Renal cortex interstitium (tissue), 11 donors: Measurements from ENCODE around the gene MOV10. TPM values are rescaled to one million over a fixed set of nuclear protein-coding genes. Genes with fewer than 3 reads are reported as not detected.
"Not testable (repeated sequence)": the region's sequence is repeated elsewhere in the genome, so short reads cannot be mapped to it uniquely, and the experiment has no call there.

Experiments
- DNase-seq, 11 donors: peaks; one replicate each; pipeline ENCODE4 v3.0.0-alpha.2; 2013; ENCODE audit warnings: low read depth in 9 of 11, low spot score in 4 of 11; ENCODE audit errors: extremely low read depth in 1 of 11
- polyA plus RNA-seq, 3 donors: library from polyadenylated mRNA; unstranded; fragments of 120-200 nt; gene quantifications; one replicate each; pipeline ENCODE4 v1.2.1, GENCODE V29; 2013; ENCODE audit not compliant: insufficient read length in 3 of 3

Gene MOV10
- polyA plus RNA-seq, 3 donors = 74.1 to 83.1 (median 75.1) TPM

DNA sequence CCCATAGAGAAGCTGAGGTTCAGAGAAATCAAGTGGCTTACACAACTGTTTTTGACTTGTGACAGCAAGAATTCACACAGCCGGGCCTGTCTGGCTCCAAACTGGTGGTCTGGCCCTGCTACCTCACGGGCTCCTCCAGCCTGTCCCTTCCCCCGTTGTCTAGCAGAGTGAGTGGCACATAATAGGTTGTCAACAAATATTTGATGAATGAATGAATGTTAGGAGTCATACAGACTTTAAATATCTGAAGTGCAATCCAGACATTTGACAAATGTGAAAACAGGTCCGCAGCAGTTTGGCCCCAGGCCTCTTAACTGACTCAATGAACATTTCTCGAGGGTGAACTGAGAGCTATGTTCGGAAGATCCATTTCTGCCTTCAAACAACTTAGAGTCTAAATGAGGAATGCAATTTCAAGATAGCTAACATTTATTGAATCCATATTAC, 33.6 kb downstream of the MOV10 start:
- no peak for DNase-seq

DNA sequence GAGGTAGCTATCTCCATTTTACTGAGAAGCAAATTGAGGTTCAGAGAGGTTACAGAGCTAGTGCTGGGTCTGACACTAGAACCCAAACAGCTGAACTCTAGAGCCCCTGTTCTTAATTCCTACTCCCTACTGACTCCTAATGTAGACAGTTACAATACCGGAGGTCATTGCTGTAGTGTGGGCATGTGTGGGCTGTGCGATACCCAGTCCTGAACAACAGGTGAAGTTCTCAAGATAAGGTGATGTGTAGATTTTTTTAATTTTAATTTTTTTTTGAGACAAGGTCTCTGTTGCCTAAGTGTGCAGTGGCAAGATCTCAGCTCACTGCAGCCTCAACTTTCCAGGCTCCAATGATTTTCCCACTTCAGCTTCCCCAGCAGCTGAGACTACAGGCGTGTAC, 34.0 kb downstream of the MOV10 start:
- no peak for DNase-seq

DNA sequence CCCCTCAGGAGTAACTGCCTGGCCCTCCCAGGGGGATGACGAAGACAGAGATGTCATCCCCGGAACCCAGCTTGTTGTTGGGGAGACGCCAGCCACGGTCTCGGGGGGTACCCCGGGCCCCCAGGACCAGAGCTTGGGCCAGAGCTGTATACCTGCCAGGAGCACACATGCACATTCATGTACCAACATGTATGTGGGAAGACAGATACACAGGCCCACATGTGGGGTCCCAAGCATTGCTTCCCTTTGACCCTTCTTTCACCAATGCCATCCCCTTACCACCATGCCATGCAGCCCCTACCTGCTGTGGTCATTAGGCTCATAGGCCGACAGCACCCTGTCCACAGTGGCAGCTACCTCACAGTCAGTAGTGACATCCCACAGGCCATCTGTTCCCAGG, 35.7 kb downstream of the MOV10 start:
- DNase-seq = no peak

DNA sequence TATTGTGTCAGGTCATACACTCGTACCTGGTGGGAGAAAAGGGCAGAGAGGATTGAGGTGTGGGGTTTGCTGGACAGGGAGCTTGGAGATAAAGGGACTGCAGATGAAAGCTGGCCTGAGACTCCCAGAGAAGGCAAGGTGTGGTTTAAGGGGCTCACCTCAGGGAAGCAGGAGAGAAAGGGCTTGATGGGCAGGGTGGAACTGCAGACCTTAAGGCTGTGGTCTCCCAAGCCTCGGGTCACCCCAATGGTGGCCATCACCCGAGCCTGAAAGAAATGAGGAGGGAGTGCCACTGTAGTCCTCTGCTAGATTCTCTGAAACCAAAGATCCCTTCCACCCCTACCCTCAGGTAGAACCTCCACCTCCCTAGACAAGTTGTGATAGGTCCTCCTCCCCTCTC, 36.1 kb downstream of the MOV10 start:
- no peak for DNase-seq

DNA sequence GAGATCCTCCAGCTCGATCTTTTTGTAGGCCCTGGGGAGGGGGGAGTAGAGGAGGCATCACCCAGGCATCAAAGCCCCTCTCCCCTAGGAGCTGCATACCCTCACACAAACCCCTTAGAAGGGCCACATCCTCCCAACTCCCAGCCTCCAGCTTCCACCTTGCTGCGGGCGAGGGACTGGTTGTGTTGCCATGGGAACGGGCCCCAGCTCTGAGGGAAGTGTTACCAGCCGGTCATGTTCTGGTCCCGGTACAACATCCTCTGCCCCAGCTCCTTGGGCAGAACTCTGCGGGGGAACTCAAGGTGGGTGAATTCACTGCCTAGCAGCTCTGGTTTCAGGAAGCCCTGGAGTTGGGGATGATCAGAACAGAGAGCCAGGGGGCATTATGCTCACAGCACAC, 36.6 kb downstream of the MOV10 start:
- no peak for DNase-seq

DNA sequence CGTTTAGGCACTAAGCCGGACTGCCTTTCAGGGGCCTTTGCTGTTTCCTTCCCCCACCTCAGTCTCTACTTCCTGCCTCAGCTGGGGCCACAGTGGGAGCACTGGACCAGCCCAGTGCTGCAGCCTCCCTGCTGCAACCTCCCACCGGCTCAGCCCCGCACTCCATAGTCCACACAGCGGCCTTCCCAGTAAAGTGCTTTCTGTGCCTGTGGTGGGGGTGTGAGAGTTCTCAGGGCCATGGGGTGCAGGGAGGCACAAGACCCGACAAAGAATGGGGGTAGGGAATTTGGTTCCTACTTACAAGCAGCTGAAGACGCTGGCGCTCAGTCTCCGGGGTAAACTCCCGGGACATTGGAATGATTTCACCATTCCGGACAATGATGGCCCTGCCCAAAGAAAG, 37.2 kb downstream of the MOV10 start:
- no peak for DNase-seq

DNA sequence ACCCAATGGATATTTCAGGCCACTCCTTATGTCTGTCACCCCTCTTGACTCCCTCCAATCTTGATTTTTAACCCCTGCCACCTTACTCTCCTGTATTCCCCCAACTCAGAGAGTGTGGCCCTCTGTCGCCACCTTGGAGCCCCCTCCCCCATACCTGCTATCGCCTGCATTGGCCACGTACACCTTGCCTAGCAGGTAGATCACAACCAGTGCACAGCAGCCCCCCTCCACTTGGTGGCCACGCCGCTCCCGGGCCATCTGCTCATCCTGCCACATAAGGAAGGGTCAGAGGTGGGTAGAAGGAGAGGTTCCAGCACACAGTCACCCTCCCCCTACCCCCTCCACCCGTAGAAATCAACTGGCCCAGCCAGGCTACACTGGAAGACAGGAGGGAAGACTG, 37.7 kb downstream of the MOV10 start:
- DNase-seq = no peak

DNA sequence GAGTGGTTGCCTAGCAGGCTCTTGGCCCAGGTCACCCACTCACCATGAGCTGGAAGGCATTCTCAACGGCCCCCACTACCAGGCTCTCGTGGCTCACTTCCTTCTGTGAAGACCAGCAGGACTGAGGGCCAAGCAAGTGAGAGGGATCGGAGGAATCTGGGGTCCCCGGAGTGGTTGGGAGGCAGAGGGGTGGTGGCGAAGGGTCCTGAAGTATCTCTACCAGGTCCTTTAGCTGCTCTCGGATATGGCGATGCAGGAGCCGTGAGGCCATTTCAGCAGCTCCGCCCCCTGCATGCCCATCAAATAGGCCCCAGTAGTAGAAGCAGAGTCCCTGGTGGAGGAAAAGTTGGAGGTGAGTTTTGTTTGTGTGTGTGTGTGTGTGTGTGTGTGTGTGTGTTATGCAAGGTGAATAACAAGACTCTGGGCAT, 38.3 kb downstream of the MOV10 start:
- DNase-seq = no peak

DNA sequence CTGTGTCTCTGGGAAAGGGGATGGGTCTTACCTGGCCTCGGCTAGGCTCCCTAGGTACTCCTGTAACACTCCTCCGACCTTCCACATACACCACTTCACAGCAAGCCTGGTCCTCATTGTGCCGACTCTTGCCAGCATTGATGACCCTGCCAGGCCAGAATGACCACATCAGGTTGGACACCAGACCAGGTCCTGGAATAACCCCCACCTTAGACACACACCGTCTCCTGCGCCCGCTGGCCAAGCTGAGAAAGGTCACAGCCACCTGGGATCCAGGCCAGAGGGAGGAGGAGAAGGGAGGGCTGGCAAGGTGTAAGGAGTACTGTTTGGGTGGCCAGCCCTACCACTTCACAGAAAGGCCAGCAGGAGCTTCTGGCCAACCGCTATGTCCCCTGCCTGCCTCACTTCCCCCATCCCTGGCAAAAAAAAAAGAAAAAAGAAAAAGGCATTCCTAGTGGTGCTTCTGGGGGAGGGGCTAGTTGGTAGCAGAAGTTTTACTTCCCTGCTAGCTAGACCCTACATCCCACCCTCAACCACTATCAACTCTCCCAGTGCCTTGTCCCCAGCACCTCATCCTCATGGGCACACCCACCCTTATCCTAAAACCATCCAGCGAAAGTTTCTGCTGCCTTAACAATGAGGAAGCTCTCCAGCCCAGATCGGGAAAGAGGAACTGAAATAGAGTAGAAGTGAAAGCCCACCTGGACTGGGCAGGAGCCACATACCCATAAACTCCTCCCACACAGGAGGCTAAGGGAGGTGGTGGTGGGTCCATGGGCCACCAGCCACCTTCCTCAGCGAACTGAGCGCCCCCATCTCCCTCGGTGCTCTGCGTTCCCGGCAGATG, 39.2 kb downstream of the MOV10 start:
- DNase-seq = no peak

DNA sequence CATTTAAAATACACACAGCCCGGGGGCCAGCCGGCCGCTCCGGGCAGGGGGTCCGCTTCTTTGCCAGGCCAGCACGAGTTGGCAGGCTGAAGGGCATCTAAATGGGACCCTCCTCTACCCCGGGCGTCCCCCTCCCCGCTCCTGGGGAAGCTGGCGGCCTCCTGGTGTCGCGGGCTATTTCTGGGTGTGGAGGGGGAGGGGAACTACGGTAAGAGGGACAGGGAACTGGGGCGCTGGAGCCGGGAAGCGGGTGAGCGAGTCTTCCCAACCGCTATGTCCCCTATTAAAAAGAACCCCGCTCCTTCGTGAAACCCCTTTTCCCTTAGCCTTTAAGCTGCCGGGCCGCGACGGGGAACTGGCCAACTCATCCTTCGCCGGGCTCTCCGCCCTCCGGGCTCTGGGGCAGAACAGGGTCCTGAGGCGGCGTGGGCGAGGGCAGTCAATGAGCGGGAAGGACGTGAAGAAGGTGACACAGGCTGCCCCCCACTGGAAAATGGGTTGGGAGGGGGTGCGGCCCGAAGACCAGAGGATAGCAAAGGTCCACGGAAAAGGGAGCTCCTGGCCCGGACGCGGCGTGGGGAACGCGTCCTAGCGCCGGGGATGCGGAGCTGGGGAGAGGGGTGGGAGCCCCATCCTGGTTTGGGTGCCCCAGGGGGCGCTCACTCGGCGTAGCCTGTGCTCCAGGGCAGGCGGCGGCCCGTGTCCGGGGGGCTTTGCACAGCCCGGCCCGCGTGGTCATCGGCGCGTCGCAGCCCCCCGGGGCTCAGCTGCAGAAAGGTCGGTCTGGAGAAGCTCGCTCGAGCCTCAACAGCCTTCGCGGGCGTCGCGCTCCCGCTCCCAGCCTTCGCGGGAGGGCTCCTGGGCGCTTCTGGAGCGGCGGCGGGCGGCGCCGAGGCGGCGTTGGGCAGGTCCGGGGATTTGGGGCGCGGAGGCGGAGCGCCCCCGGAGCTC, 40.1 kb downstream of the MOV10 start:
- DNase-seq = no peak

DNA sequence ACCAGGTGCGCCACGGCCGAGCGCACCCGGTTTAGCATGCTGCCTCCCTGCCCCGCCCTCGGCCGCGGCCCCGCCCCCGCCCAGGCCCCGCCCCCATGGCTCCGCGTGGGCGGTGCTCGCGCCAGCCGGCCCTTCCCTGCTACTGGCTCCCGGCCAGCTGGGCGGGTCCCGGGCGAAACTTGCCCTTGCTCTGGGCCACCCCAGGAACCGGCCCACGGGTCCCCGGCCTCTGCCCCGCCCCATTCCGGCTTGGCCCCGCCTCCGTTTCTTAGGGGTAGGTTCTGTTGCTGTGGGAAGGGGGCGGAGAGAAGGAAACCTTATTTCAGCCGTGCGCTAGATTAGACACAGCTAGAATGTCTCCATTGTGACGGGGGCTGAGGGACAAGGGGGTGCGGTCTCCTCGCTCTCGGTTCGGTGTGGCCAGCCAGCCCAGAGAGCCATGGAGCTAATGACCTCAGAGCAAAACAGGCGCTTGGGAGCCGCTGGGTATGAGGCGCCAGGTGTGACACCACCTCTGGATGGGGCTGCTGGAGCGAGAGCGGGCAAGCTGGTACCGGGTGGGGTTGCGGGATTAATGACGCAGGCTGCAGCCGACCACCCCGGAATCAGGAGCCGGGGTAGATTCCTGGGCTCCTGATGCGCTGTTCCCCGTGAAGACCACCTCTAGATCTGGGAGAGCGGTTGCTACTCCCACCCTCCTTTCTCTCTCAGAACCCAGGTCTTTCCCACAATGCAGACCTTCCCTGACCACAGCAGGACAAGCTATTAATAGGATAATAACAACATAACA, 41.0 kb downstream of the MOV10 start, which contains the start of gene PPM1J:
TSS of gene PPM1J (minus strand) at position 69 of the 790 bp plus-strand sequence. CDS start at position 38, 31 bp downstream.
- DNase-seq = peak in 9 of 11 donors; percentile 78 to 91 (median 82)

DNA sequence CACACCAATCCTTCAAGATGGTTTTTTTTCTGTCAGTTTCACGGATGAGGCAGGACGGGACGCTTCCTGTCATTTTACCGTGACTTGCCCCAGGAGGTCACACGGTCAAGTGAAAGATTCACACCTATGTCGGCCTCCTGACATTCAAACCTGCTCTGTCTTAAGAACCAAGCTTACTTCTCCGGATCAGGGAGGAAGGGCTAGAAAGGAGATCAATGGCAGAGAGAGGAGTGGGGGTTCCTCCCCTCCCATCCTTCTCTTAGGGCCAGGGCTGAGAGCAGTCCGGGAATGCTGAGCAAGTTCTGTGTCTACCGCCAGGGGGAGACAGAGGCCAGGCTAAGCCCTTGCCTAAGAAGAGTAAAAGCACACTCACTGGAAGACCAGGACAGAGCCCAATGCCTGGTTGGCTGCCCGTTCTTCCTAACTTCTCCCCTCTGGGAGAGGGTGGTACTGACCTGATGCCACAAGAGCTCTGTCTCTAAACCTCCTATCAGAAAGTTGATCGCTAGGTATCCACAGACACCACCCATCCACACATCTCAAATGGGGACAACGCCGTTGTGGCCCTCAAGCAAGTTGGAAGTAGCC, 41.8 kb downstream of the MOV10 start:
- DNase-seq = peak in 10 of 11 donors; percentile 84 to 94 (median 89)

DNA sequence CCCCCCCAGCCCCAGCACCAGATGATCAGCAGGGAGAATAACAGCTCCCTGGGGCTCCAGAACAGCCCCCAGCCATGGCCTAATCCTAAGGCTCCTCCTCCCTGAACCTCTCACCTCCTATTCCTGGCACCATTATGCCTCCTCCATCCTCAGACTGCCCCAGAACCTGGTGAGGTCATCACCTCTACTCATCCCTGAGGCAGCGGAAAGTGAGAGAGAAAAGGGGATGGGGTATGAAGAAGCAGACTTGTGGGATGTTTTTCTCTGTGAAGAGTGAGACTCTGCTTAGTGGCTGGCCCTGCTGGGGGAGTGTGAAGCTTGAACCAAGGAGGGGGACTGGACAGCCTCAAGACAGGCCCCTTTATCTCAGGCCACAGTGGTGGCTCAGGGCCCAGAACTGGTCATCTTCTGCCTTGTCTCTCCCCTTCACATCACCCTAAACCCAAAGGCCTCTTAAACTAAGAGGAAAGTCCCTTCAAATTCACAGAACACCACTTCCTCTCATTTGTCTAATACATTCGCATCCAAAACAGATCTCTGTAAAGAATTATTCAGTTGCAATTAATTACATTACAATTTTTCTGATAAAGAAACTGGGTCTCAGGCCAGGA, 42.9 kb downstream of the MOV10 start:
- no peak for DNase-seq

DNA sequence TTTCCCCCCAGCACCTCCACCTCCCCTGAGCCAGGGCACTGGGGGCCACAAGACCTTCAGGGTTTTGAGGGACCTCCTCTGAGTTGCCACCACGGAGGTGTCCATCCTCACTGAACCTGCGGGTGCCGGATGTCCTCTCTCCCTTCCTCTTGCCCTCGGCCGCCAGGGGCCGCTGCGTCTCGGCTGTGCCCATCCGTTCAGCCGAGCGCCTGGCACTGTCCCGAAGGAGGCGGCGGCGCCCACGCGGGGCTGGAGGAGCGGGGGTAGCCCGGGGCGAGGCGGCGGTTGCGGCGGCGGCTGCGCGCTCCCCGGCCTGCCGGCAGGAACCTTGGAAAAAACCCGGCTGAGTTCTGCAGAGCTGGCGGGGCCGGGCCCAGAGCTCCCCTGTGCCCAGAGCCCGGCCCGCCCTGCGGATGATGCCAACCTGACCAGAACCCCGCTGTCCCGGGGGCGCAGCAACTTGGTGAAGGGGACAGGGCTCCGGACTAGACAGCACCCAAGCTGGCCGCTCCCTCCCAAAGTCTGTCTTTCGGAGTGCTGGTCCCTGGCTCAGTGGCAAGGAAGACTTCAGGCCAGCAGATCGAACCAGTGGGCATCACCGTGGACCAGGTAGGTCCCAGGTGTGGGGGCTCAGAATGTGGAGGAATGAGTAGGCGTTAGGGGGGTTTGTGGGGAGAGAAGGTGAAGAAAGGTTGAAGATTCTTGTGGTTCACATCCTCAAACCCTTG, 44.4 kb downstream of the MOV10 start:
- DNase-seq = peak in 1 of 11 donors; percentile 64

DNA sequence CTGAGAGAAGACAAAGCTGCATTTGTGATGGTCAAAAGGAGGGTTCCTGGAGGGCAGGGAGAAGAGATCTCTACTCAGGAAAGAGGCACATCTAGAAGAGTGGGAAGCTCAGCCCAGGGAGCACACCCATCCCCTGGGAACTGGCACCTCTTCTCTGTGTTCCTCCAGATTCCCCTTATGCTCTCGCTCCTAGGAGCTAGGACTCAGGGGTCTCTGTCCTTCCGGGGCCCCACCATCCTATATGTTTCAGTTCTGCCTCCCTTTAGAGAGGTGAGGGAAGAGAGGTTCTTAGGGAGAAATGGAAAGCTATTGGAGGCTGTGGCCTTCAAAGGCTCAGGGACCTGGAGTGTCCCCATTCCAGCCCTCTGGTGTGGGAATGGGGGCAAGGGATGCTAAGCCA, 45.2 kb downstream of the MOV10 start:
- DNase-seq = no peak

DNA sequence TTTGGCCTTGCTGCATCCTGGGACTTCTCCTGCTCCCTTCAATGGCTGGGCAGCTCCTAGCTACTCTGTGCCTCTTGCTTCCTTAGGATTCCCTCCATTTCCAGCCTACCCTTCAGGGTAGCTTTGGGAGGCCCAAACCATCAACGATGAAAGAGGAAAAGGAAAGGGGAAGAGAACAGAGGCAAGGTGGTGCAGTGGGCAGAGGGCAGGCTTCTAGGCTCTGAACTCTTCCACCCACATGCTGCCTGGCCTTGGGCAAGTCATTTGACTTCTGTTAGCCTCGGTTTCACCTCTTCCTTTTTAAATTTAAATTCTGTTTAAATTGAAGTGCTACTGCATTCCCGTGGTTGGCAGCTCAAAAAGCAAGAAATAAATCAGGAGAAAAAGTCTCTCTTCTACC, 46.3 kb downstream of the MOV10 start:
- DNase-seq = no peak

DNA sequence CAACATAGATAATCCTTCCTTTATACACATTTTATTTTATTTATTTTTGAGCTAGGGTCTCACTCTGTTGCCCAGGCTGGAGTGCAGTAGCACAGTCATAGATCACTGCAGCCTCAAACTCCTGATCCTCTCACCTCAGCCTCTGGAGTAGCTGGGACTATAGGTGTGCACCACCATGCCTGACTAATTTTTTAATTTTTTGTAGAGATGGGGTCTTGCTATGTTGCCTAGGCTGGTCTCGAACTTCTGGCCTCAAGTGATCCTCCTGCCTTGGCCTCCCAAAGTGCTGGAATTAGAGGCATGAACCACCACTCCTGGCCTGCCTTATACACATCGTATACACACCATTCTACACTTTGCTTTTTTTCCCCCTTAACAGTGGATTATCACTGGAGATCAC, 46.8 kb downstream of the MOV10 start:
- not testable (repeated sequence) for DNase-seq
